ENCODE data around the gene ENTPD8.

- no peak for TF ChIP-seq CTCF (IDR thresholded peaks at IDR 0.05)
- no peak for TF ChIP-seq POLR2A (IDR thresholded peaks at IDR 0.05)
- TF ChIP-seq EP300 (IDR thresholded peaks at IDR 0.05), result no peak
Observed at GRCh38 chr9:137435381-137435891, 5.7 kb downstream of the ENTPD8 start.
